Activated T-cell treated with anti-CD3 and anti-CD28 coated beads for 48 hours (primary cell): ENCODE measurements around the gene PRKAR2B.
A peak's percentile ranks its signal among the peaks of the same experiment; 100 is the strongest.

Experiments used
- DNase-seq: peaks from one replicate; pipeline ENCODE4 v3.0.0-alpha.2; 2020; ENCODE audit warnings: low read depth

The PRKAR2B gene

DNA sequence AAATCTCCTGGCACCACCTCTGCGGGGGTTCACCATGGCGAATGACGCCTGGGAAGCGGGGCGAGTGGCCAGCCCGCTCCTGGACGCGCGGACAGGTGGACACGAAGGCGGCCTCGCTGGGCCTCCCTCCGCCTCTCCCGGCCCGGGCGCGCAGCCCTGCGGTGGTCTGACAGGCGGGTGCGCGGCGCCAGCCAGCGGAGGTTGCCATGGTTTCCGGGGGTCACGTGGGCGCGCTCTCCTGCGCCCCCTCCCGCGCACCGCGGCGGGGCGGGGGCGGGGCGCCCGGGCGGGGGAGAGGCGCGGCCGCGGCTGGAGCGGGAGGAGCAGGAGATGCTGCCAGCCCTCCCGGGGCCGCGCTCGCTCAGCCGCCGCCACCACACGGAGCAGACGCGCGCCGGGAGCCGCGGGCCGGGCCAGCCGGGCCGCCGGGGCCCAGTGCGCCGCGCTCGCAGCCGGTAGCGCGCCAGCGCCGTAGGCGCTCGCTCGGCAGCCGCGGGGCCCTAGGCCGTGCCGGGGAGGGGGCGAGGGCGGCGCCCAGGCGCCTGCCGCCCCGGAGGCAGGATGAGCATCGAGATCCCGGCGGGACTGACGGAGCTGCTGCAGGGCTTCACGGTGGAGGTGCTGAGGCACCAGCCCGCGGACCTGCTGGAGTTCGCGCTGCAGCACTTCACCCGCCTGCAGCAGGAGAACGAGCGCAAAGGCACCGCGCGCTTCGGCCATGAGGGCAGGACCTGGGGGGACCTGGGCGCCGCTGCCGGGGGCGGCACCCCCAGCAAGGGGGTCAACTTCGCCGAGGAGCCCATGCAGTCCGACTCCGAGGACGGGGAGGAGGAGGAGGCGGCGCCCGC, at the start of gene PRKAR2B:
TSS of gene PRKAR2B (plus strand) at position 359 of the 848 bp plus-strand sequence. CDS start at position 562, 203 bp downstream.
- DNase-seq: peak; percentile 62

GRCh38 chr7:106994833-106995232, 49.7 kb upstream of the PRKAR2B start:
- DNase-seq: no peak

- DNase-seq: no peak
Observed at GRCh38 chr7:106997487-106998271, 46.8 kb upstream of the PRKAR2B start.

DNA sequence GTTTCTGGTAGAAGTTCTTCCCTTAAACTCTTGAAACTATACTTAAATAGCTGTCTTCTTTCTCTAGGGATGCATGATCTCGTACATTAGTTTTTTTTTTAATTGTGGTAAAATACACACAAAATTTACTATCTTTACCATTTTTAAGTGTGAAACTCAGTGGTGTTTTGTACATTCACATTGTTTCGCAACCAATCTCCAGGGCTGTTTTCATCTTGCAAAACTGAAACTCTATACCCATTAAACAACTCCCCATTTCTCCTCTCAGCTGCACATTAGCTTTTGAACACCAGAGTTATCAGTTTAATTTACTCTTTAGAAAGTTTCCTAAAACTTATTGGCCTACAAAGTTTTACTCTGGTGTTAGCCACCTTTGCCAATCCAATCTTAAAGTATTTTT, 45.5 kb upstream of the PRKAR2B start:
- no peak for DNase-seq

- no peak for DNase-seq
Observed at GRCh38 chr7:107001490-107001889, 43.0 kb upstream of the PRKAR2B start.

- no peak for DNase-seq
Observed at GRCh38 chr7:107002126-107002525, 42.4 kb upstream of the PRKAR2B start.

DNA sequence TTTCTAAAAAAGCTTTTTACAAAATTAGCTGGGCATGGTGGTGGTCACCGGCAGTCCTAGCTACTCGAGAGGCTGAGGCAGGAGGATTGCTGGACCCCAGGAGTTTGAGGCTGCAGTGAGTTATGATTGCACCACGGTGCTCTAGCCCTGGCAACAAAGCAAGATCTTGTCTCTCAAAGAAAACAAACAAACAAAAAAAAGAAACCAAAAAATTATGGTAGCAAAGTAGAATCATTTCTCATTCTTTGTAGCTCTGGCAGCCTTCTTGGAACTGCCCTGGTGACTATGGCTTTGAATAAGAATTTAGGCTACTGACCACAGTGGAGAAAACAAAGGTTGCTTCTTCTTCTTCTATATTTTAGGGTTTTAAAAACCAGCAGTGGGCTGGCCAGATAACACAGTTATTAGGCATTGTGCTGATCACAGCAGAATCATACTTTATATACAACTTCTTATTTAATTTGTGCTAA, 41.9 kb upstream of the PRKAR2B start:
- no peak for DNase-seq

DNA sequence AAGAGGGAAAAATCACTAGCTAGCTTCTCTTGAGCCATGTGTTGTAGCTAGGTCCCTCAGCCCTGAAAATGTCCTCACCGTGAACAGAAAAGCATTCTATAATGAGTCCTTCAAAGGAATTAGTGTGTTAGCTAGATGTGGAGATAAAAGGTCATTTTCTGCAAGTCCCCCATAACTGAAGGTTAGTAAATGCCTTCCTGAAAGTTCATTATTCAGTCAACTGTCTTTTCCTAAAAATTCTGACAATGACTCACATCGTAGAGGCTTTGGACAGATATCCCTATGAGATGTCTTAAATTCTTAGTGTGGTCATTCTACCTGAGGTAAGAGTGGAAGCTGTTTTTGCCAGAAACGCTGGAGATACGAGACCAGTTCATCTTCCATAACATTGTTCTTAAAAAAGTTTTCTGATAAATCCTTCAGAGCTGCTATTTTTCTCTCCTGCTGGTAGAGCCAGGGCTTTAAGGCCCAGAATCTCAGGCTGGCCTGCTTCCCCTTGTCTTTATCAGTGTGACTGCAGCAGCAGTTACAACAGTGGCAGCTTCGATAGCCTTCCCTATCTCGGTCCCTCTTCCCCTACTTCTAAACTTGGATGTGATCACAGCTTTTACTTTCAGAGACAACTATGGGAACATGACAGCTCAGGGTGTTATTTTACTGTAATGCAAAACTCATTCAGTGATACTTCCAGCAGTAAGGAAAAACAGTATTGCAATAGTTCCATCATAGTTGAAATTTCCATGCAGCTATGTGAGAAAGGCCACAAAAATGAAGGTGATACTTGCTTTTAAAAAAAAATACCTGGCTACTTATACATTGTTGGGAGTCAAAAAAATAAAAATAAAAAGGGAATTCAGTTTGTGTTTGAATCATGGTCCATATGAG, 37.3 kb upstream of the PRKAR2B start:
- no peak for DNase-seq

- no peak for DNase-seq
Observed at GRCh38 chr7:107007892-107008287, 36.6 kb upstream of the PRKAR2B start.

- no peak for DNase-seq
Observed at GRCh38 chr7:107009846-107010203, 34.7 kb upstream of the PRKAR2B start.

GRCh38 chr7:107012691-107013090, 31.8 kb upstream of the PRKAR2B start:
- DNase-seq: no peak

- DNase-seq: no peak
Observed at GRCh38 chr7:107014387-107015023, 30.0 kb upstream of the PRKAR2B start.

DNA sequence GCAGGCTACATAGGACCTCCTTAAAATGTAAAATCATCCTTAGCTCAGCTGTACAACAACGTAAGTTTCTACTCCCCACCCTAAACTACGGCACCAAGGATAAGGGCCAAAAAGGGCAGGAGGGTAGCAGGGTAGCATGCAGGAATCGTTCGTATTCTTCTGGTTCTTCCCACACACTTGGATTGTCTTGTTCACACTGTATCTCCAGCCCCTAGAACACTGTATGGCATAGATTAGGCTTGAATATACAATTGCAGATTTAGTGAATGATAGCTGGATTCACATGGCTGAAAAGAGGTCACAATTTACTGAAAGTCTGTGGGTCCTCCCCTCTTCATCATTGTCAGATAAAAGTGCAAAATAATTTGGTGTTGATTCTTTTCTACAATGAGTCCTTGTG, 28.2 kb upstream of the PRKAR2B start:
- no peak for DNase-seq

DNA sequence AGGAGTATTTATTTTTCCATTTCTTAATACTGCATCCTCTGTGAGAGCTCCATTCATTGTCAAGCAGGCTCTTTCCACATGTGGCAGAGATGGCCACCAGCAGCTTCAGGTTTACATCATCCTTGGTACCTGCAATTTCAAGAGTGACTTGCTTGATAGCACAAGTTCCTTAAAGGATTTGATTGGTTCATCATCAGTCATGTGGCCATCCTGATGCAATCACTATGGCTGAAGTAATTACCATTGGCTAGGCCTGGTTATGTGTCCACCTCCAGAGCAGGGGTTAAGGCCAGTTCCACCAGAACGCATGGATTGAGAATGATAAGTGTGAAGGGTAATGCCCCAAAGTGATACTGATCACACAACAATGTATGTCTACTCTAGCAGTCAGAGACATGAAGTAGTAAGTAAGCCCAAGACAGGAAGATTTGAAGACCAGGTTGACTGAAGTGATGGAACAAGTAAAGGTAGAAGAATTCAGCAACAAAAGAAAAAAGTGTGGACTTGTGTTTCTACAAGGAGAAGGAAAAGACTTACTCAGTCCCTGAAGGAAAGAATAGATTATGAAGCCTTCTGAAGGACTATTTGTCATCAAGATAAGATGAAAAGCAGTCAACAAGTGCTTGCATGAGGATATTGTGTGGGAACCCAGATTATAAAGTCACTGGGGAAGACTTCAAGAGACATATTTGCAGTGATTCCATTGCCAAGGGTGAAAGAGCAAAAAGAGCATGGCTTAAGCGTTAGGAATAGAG, 26.4 kb upstream of the PRKAR2B start:
- no peak for DNase-seq

DNA sequence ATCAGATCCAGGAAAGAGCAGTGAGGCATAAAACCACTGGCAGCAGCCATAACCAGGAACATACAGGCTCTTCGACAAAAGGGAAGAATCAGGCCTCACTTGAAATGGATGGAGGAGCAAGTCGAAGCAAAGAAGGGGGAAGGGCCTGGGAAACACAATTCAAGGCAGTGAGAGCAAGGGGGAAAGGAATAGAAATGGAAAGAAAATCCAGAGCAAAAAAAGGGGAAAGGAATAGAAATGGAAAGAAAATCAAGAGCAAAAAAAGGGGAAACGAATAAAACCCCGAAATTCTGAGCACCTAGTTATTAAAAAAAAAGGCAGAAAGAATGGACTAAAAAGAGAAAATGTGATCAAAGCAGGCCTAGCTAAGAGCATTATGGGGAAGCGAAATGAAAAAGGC, 24.1 kb upstream of the PRKAR2B start:
- no peak for DNase-seq

GRCh38 chr7:107021600-107021999, 22.9 kb upstream of the PRKAR2B start:
- DNase-seq: no peak

GRCh38 chr7:107023522-107024151, 20.9 kb upstream of the PRKAR2B start:
- DNase-seq: no peak

DNA sequence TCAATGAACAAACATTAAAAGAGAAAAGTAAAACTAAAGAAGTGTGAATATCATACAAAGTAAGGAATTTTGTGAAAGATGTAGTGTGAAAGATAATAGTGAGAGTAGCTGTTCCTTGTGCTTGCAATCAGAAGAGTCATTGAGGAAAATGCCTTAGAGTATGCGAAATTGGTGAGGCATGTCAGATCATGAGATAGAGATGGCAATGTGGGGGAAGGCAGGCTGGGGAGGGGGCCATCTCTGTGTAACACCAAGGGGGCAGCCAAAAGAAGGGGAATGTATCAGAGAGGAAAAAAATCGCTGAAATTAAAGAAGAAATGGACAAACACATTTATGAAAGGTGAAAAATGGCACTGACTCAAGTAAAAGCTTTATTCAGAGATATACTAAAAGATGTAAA, 19.6 kb upstream of the PRKAR2B start:
- DNase-seq: no peak

DNA sequence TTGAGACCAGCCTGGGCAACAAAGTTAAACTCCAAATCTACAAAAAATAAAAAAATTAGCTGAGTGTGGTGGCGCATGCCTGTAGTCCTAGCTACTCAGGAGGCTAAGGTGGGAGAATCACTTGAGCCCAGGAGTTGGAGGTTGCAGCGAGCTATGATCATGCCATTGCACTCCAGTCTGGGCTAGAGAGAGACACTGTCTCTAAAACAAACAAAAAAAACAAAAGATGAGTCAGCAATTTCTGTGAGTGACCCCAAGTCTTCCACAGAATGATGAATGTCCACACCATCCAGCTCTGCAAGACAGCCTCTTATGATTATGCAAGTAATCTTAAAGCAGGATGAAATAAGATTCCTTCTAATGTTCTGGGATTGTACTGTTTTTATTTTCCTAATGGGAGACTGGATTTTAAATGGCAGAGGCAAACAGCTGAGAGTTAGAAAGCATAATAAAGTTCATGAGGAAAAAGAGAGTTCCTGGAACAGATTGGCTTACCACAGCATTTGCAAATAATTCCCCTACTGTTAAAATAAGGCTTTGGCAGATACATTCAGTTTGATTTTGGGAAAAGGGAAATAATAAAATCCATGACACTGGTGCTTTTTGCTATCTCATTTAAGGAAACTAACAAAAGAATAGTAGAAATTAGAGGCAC, 18.9 kb upstream of the PRKAR2B start:
- no peak for DNase-seq

- DNase-seq: no peak
Observed at GRCh38 chr7:107026166-107026565, 18.3 kb upstream of the PRKAR2B start.
